Measurements from ENCODE around the gene LYST. TPM values are rescaled to one million over a fixed set of nuclear protein-coding genes. Genes with fewer than 3 reads are reported as not detected.

The LYST gene
- total RNA-seq, 4 donors from 2014 or later = 22.8 to 46.7 (median 32.1) TPM

DNA sequence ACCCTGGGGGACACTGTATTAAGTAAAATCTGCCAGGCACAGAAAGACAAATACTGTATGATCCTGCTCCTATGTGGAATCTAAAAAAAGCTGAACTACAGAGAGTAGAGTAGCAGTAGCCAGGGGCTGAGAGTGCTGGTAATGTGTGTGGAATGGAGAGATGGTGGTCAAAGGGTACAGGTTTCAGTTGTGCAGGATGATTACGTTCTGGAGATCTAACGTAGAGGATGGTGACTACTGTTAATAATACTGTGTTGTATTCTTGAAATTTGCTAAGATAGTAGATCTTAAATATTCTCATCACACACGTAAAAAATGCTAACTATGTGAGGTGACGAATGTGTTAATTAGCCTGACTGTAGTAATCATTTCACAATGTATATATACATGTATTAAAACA, 177.3 kb downstream of the LYST start:
- intact Hi-C loops (cut with DNase I; ENCODE audit: low total_unique reads) = no loop called here
- WGBS, 2 donors (ENCODE audit: low coverage in 1 of 2) = 94 to 100% methylated on average over 4 of the region's 4 CpGs
- no peaks in the 10 kb centered on the region for H3K9me3 ChIP-seq
- H3K4me1 ChIP-seq = no peaks in the 10 kb centered on the region
- no peak overlapping the region for H3K27ac ChIP-seq
- H3K4me3 ChIP-seq = no peak overlapping the region
- H3K27me3 ChIP-seq = no peaks in the 10 kb centered on the region
- TF ChIP-seq POLR2AphosphoS5 (IDR thresholded peaks at IDR 0.05) = no peak
- TF ChIP-seq CTCF (IDR thresholded peaks at IDR 0.05) = no peak
- no peak for TF ChIP-seq POLR2A (IDR thresholded peaks at IDR 0.05)
- no peak for TF ChIP-seq EP300 (IDR thresholded peaks at IDR 0.05; ENCODE audit: low read depth)
- in situ Hi-C loops (cut with MboI; ENCODE audit: low pct_ligation_motif_present in 1 of 4, low pct_unique_long_range_greater_than_20kb in 1 of 4, low sequenced_read_pairs in 3 of 4) = no loop called here
- no peak for DNase-seq
- peaks cover 0 to 23% (median 11%) of the 10 kb centered on the region in 4 donors for H3K36me3 ChIP-seq

DNA sequence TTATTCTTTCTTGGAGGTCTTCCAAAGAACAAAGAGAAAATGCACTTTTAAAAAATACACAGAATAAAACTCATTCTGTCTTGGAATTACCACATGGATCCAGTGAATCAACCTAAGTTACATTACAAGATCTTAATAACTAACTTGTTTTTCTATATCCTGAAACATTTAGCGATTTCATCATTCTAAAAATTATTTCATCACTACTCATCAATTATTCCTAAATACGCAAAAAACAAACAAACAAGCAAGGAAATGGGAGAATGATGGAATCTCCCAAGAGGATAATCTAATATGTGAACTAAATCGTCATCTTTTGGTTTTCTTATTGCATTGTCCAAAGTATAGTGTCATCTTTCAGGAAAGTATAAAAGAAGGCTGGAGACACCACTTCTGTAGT, 178.6 kb downstream of the LYST start:
- Histone ChIP-seq H3K4me3 (no peak overlapping the region), H3K27ac (no peak overlapping the region), H3K9me3 (no peaks in the 10 kb centered on the region), H3K27me3 (no peaks in the 10 kb centered on the region), H3K4me1 (no peaks in the 10 kb centered on the region), H3K36me3 (peaks cover 0 to 20% (median 10%) of the 10 kb centered on the region in 4 donors)
- intact Hi-C loops (cut with DNase I; ENCODE audit: low total_unique reads) = no loop called here
- in situ Hi-C loops (cut with MboI; ENCODE audit: low pct_ligation_motif_present in 1 of 4, low pct_unique_long_range_greater_than_20kb in 1 of 4, low sequenced_read_pairs in 3 of 4) = no loop called here
- DNase-seq = no peak
- TF ChIP-seq CTCF (IDR thresholded peaks at IDR 0.05) (no peak), EP300 (IDR thresholded peaks at IDR 0.05; ENCODE audit: low read depth) (no peak), POLR2AphosphoS5 (IDR thresholded peaks at IDR 0.05) (no peak), POLR2A (IDR thresholded peaks at IDR 0.05) (no peak)
- WGBS, 2 donors (ENCODE audit: low coverage in 1 of 2) = 85 to 92% methylated on average over 3 of the region's 3 CpGs

DNA sequence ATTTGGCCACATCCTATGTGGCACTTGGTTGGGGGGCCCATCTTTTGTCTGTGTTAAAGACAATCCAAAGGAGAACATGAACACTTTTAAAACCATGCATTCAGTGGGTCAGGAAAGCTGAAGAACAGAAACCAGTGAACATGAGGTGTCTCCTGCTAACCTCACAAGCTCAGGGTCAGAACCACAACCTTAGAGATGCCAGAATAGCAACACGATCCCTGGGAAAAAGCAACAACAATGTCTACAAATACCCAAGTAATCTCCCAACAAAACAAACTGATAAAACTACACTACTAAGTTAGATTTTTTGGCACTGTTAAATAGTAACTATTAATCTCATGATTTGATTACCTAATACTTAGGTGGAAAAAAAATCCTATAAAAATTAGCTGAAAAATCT, 183.1 kb downstream of the LYST start:
- H3K4me1 ChIP-seq = no peaks in the 10 kb centered on the region
- no peak overlapping the region for H3K4me3 ChIP-seq
- no peaks in the 10 kb centered on the region for H3K27me3 ChIP-seq
- in situ Hi-C loops (cut with MboI; ENCODE audit: low pct_ligation_motif_present in 1 of 4, low pct_unique_long_range_greater_than_20kb in 1 of 4, low sequenced_read_pairs in 3 of 4) (no loop called here), intact Hi-C loops (cut with DNase I; ENCODE audit: low total_unique reads) (no loop called here)
- DNase-seq = no peak
- TF ChIP-seq POLR2AphosphoS5 (IDR thresholded peaks at IDR 0.05) = no peak
- no peak for TF ChIP-seq POLR2A (IDR thresholded peaks at IDR 0.05)
- no peak for TF ChIP-seq CTCF (IDR thresholded peaks at IDR 0.05)
- no peak for TF ChIP-seq EP300 (IDR thresholded peaks at IDR 0.05; ENCODE audit: low read depth)
- no peaks in the 10 kb centered on the region for H3K9me3 ChIP-seq
- 83 to 100% methylated on average over 1 of the region's 1 CpG for WGBS, 2 donors (ENCODE audit: low coverage in 1 of 2)
- H3K36me3 ChIP-seq = peaks cover 0 to 12% (median 4%) of the 10 kb centered on the region in 4 donors
- H3K27ac ChIP-seq = no peak overlapping the region

DNA sequence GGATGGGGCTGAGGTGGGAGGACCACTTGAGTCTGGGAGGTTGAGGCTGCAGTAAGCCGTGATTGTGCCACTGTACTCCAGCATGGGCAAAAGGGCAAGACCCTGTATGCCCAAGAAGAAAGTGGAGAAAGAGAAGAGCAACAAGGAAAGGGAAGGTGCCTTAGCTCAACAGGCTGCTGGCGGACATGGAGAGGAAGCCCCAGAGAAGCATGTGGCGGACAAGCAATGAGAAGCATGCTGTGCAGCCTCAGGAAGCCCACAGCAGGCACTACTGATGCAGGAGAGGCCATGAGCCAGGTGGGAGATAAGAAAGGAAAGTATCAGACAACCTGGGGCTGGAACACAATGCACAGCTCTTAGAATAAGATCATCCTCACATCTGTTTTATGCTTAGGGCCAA, 184.5 kb downstream of the LYST start:
- 94% methylated on average over 3 of the region's 3 CpGs; no CpG with 5 or more reads in 1 of the 2 donors for WGBS, 2 donors (ENCODE audit: low coverage in 1 of 2)
- TF ChIP-seq POLR2AphosphoS5 (IDR thresholded peaks at IDR 0.05) = no peak
- TF ChIP-seq POLR2A (IDR thresholded peaks at IDR 0.05) = no peak
- no peak for TF ChIP-seq CTCF (IDR thresholded peaks at IDR 0.05)
- TF ChIP-seq EP300 (IDR thresholded peaks at IDR 0.05; ENCODE audit: low read depth) = no peak
- Histone ChIP-seq H3K4me1 (no peaks in the 10 kb centered on the region), H3K27me3 (no peaks in the 10 kb centered on the region), H3K36me3 (peaks cover 0 to 15% (median 4%) of the 10 kb centered on the region in 4 donors), H3K4me3 (no peak overlapping the region), H3K9me3 (no peaks in the 10 kb centered on the region), H3K27ac (no peak overlapping the region)
- DNase-seq = no peak
- intact Hi-C loops (cut with DNase I; ENCODE audit: low total_unique reads) (no loop called here), in situ Hi-C loops (cut with MboI; ENCODE audit: low pct_ligation_motif_present in 1 of 4, low pct_unique_long_range_greater_than_20kb in 1 of 4, low sequenced_read_pairs in 3 of 4) (no loop called here)
